Subcutaneous adipose tissue (tissue), 4 donors: ENCODE measurements around the gene FAM135A. TPM values are rescaled to one million over a fixed set of nuclear protein-coding genes. Genes with fewer than 3 reads are reported as not detected.

Experiments
- CTCF ChIP-seq: fragments of 450-650 bp; IDR thresholded peaks from one replicate; pipeline ENCODE4 v1.5.1; 2016; ENCODE audit warnings: low read depth, mild to moderate bottlenecking, control low read depth, antibody characterized with exemption, moderate library complexity
- total RNA-seq, 4 donors: library from RNA; depleted of rRNA; stranded (reverse); fragments of >200 nt; gene quantifications; one replicate each; pipeline ENCODE4 v1.1.0, GENCODE V29; 2016

The FAM135A gene
- total RNA-seq, 4 donors from 2014 or later = 26.2 to 33.6 (median 27.1) TPM

DNA sequence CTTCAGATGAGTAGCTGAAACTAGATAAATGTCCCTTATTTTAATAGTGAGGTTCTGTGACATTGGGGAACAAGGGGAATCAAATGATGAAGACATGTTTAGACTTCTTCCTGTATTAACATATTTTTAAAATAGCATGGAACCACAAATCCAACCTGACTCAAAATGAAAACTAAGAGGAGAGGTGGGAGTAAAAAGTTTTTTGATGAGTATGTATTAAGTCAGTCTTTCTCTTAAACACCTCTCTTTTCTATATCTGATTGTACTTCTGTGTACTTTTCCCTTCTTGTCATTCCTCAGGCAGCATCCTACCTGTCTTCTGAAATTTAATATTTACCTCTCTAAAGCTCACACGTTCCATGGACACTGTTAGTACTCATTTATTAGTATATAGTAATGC is 144.7 kb downstream of the FAM135A start:
- TF ChIP-seq CTCF = no peak

DNA sequence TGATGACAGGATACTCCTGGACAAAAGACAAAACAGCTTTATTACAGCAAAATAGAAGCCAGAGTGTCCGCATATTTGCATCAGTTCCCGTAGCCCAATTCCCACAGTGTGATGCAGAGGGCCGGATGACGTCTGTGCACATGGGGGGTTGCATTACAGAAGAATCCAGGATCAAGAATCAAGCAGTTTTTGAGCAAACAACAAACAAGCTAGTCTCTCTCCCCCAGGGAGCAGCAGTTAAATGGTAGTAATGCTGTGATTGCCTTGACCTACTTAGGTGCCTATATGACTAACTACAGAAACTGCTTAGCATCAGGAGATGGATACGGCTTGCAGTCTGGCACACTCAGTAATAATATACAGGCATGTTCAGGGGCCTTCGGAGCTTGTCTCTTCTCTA is 150.2 kb downstream of the FAM135A start:
- TF ChIP-seq CTCF = no peak

GRCh38 chr6:70566751-70567382 is 153.6 kb downstream of the FAM135A start, which contains the start of gene SDHAF4:
Gene SDHAF4, plus strand, starts transcription at chr6:70566930. Its CDS starts 11 bp downstream, at chr6:70566941.
- TF ChIP-seq CTCF = no peak

- TF ChIP-seq CTCF = no peak
Observed at GRCh38 chr6:70574643-70575042, 161.3 kb downstream of the FAM135A start.

DNA sequence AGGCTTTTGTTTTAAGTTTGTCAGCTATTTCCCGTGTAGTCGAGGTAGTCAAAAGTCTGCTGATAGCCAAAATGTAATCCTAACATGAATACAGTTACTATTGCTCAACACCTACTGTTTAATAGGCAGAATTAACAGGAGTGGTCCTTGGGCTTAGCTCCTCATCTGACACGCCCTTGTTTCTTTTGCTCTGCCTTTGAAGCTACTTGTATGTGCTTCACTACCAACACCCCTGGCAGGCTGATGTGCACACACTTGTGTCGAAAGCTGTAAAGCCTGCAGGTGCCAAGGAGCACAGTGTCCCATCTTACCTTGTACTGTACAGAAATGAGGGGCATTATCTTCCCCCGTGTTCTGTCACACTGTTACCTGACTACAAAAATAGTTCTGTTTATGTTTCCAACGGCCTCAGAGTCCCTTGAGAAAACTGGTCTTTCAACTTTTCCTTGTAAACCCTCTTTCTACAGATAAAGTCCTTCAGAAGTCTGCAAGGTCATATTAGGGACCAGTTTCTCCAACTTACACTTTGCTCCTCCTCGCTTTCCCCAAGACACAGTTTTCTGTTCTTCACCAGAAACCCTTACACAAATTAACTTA is 162.7 kb downstream of the FAM135A start:
- TF ChIP-seq CTCF = no peak

DNA sequence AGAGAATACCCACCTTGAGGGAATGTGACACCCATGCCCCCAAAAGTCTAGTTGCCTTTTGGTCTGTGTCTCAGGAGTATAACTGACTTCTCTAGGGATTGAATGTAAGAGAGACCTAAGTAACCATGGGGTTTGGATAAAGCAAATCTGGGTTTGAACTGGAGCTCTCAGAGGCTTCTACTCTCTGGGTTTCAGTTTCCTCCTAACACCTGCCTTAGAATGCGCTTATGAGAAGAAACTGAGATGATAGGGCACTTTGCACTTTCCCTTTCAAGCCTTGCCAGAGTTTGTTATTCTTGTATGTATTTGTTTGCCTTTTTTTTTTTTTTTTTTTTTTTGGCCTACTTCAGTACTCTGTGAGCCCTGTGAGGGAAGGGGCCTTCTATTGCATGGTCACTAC is 172.8 kb downstream of the FAM135A start:
- no peak for TF ChIP-seq CTCF

DNA sequence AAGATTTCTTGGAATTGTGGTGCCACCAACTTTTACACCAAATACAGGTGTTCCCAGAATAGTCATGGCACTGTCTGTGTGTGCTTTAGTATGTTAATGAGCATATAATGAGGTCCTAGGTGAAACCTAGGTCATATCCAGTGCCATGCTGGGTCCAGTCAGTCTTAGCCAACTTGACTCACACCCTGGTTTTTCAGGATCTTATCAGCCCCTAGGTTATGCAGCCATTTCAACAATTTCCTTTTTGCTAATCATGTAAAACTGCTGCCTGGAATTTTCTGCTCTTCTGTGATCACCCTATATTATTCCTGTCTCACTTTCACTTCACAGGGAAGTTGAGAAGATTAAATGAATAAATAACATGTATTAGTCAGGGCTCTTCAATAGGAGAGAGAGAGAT is 177.1 kb downstream of the FAM135A start:
- no peak for TF ChIP-seq CTCF
